Measurements from ENCODE around the gene LDLRAD3. TPM values are rescaled to one million over a fixed set of nuclear protein-coding genes. Genes with fewer than 3 reads are reported as not detected.

Gene LDLRAD3
- polyA plus RNA-seq, 1 donor (not counting 4 experiments of a cell fraction or from before 2014, with no cell fraction given): 13.1 TPM

- Histone ChIP-seq H2AFZ (ENCODE audit: control insufficient read depth, low read length) (no peak overlapping the region), H3K27ac (ENCODE audit: control insufficient read depth, insufficient read depth, low read length) (no peak overlapping the region), H3K9me1 (ENCODE audit: control insufficient read depth, extremely low read depth, insufficient read depth, low read length) (no peaks in the 10 kb centered on the region), H3K9me3 (ENCODE audit: control insufficient read depth, low read depth, low read length) (no peaks in the 10 kb centered on the region), H3K4me2 (ENCODE audit: control insufficient read depth, extremely low read depth, insufficient read depth, low read depth, low read length) (no peak overlapping the region), H3K79me2 (ENCODE audit: control insufficient read depth, insufficient read depth, low read length) (no peaks in the 10 kb centered on the region), H3K36me3 (ENCODE audit: control insufficient read depth in 2 of 2, extremely low read depth in 1 of 2, insufficient read depth in 2 of 2, low read length in 2 of 2) (peaks cover 0 to 8% of the 10 kb centered on the region in 2 experiments), H3K9ac (ENCODE audit: control insufficient read depth, extremely low read depth, insufficient read depth, low read length) (no peak overlapping the region), H3K4me3 (ENCODE audit: control insufficient read depth in 2 of 3, extremely low read depth in 1 of 3, insufficient read depth in 2 of 3, low read depth in 1 of 3, low read length in 3 of 3) (no peak overlapping the region), H3K4me1 (ENCODE audit: control insufficient read depth, extremely low read depth, insufficient read depth, low read length) (peaks cover 22% of the 10 kb centered on the region), H4K20me1 (ENCODE audit: control insufficient read depth, extremely low read depth, insufficient read depth, low read length) (no peaks in the 10 kb centered on the region), H3K27me3 (ENCODE audit: control insufficient read depth, extremely low read depth, insufficient read depth, low read length) (no peaks in the 10 kb centered on the region)
- dilution Hi-C loops (cut with MboI; ENCODE audit: extremely low pct_ligation_motif_present, low sequenced_read_pairs): no loop called here
- no peak for DNase-seq (ENCODE audit: low read depth, low spot score)
- TF ChIP-seq CTCF (optimal IDR thresholded peaks at IDR 0.05 in 1 of 3, IDR thresholded peaks at IDR 0.05 in 1 of 3, conservative IDR thresholded peaks at IDR 0.05 in 1 of 3; ENCODE audit: extremely low read depth in 1 of 3, insufficient read depth in 2 of 3, low read length in 3 of 3) (no peak), EZH2 (IDR thresholded peaks at IDR 0.05; ENCODE audit: low read length) (no peak)
- FAIRE-seq: no peak
Observed at GRCh38 chr11:36070213-36070953, 126.5 kb downstream of the LDLRAD3 start.

- H3K36me3 ChIP-seq (ENCODE audit: control insufficient read depth in 2 of 2, extremely low read depth in 1 of 2, insufficient read depth in 2 of 2, low read length in 2 of 2): peaks cover 0 to 8% of the 10 kb centered on the region in 2 experiments
- H3K79me2 ChIP-seq (ENCODE audit: control insufficient read depth, insufficient read depth, low read length): no peaks in the 10 kb centered on the region
- peaks cover 22% of the 10 kb centered on the region for H3K4me1 ChIP-seq (ENCODE audit: control insufficient read depth, extremely low read depth, insufficient read depth, low read length)
- no peak overlapping the region for H3K27ac ChIP-seq (ENCODE audit: control insufficient read depth, insufficient read depth, low read length)
- no peak overlapping the region for H3K9ac ChIP-seq (ENCODE audit: control insufficient read depth, extremely low read depth, insufficient read depth, low read length)
- H4K20me1 ChIP-seq (ENCODE audit: control insufficient read depth, extremely low read depth, insufficient read depth, low read length): no peaks in the 10 kb centered on the region
- no peaks in the 10 kb centered on the region for H3K27me3 ChIP-seq (ENCODE audit: control insufficient read depth, extremely low read depth, insufficient read depth, low read length)
- no peak overlapping the region for H2AFZ ChIP-seq (ENCODE audit: control insufficient read depth, low read length)
- H3K4me2 ChIP-seq (ENCODE audit: control insufficient read depth, extremely low read depth, insufficient read depth, low read depth, low read length): no peak overlapping the region
- DNase-seq (ENCODE audit: low read depth, low spot score) (no peak), FAIRE-seq (no peak)
- H3K9me1 ChIP-seq (ENCODE audit: control insufficient read depth, extremely low read depth, insufficient read depth, low read length): no peaks in the 10 kb centered on the region
- dilution Hi-C loops (cut with MboI; ENCODE audit: extremely low pct_ligation_motif_present, low sequenced_read_pairs): no loop called here
- no peak overlapping the region for H3K4me3 ChIP-seq (ENCODE audit: control insufficient read depth in 2 of 3, extremely low read depth in 1 of 3, insufficient read depth in 2 of 3, low read depth in 1 of 3, low read length in 3 of 3)
- H3K9me3 ChIP-seq (ENCODE audit: control insufficient read depth, low read depth, low read length): no peaks in the 10 kb centered on the region
- TF ChIP-seq CTCF (optimal IDR thresholded peaks at IDR 0.05 in 1 of 3, IDR thresholded peaks at IDR 0.05 in 1 of 3, conservative IDR thresholded peaks at IDR 0.05 in 1 of 3; ENCODE audit: extremely low read depth in 1 of 3, insufficient read depth in 2 of 3, low read length in 3 of 3) (no peak), EZH2 (IDR thresholded peaks at IDR 0.05; ENCODE audit: low read length) (no peak)
Observed at GRCh38 chr11:36070954-36071330, 127.1 kb downstream of the LDLRAD3 start.

Data from keratinocyte (primary cell).